GM12875 (cell line): ENCODE measurements around the gene CD200.

Experiments used
- H3K4me3 ChIP-seq: one replicate; pipeline ENCODE4 v1.5.1; 2011; ENCODE audit warnings: low read depth, low read length, control low read depth
- CTCF ChIP-seq: IDR thresholded peaks from 2 replicates; pipeline ENCODE4 v1.5.1; 2011; ENCODE audit warnings: low read depth, mild to moderate bottlenecking, control low read depth, inconsistent platforms, low read length, moderate library complexity, borderline replicate concordance; ENCODE audit not compliant: insufficient read depth

The CD200 gene

GRCh38 chr3:112333002-112333380 lies at the start of gene CD200:
Gene CD200 (plus strand): TSS chr3:112333156. CDS start chr3:112333213, 57 bp downstream.
- H3K4me3 ChIP-seq, result peak within 1 kb of the TSS; percentile 95

GRCh38 chr3:112289011-112289410 lies 43.9 kb upstream of the CD200 start:
- H3K4me3 ChIP-seq, result no peak overlapping the region
- TF ChIP-seq CTCF, result no peak

More at GRCh38 chr3:112333002-112333380, at the start of gene CD200:
- TF ChIP-seq CTCF, result no peak

GRCh38 chr3:112293368-112294321 lies 39.3 kb upstream of the CD200 start, which contains the start of gene SLC9C1:
Gene SLC9C1 (minus strand): TSS chr3:112294216. CDS start chr3:112286791, 7,425 bp downstream.
- H3K4me3 ChIP-seq, result no peak within 1 kb of the TSS
- peak; percentile 50; the same call in 1 of the 2 replicates for TF ChIP-seq CTCF

GRCh38 chr3:112297714-112298113 lies 35.2 kb upstream of the CD200 start:
- no peak for TF ChIP-seq CTCF
- no peak overlapping the region for H3K4me3 ChIP-seq

GRCh38 chr3:112298781-112299180 lies 34.2 kb upstream of the CD200 start:
- H3K4me3 ChIP-seq, result no peak overlapping the region
- no peak for TF ChIP-seq CTCF

- TF ChIP-seq CTCF, result no peak
- no peak overlapping the region for H3K4me3 ChIP-seq
Observed at GRCh38 chr3:112302150-112302830, 30.7 kb upstream of the CD200 start.
